Memory B cell (primary cell): ENCODE data around the gene AKAP8L.

Experiments
- ATAC-seq: fragments of 150-1000 bp; cut with Tn5 transposase; 2 replicates; pipeline ENCODE4 v1.10.0; 2021; ENCODE audit warnings: low read depth, mild to moderate bottlenecking, moderate library complexity
- DNase-seq, 2 donors: peaks; one replicate each; pipeline ENCODE4 v3.0.0; 2022; ENCODE audit warnings: low spot score in 2 of 2
- H3K27ac Mint-ChIP-seq: one replicate; pipeline ENCODE4 v1.8.0; 2022; ENCODE audit warnings: mild to moderate bottlenecking, moderate library complexity, mixed read lengths
- H3K27me3 Mint-ChIP-seq: one replicate; pipeline ENCODE4 v1.8.0; 2022; ENCODE audit warnings: mixed read lengths
- H3K36me3 Mint-ChIP-seq: one replicate; pipeline ENCODE4 v1.8.0; 2022; ENCODE audit warnings: mild to moderate bottlenecking, mixed read lengths
- H3K4me1 Mint-ChIP-seq: one replicate; pipeline ENCODE4 v1.8.0; 2022; ENCODE audit warnings: mixed read lengths
- H3K4me3 Mint-ChIP-seq: one replicate; pipeline ENCODE4 v1.8.0; 2022; ENCODE audit warnings: mild to moderate bottlenecking, moderate library complexity, mixed read lengths
- H3K9me3 Mint-ChIP-seq: one replicate; pipeline ENCODE4 v1.8.0; 2022; ENCODE audit warnings: mixed read lengths

AKAP8L gene

DNA sequence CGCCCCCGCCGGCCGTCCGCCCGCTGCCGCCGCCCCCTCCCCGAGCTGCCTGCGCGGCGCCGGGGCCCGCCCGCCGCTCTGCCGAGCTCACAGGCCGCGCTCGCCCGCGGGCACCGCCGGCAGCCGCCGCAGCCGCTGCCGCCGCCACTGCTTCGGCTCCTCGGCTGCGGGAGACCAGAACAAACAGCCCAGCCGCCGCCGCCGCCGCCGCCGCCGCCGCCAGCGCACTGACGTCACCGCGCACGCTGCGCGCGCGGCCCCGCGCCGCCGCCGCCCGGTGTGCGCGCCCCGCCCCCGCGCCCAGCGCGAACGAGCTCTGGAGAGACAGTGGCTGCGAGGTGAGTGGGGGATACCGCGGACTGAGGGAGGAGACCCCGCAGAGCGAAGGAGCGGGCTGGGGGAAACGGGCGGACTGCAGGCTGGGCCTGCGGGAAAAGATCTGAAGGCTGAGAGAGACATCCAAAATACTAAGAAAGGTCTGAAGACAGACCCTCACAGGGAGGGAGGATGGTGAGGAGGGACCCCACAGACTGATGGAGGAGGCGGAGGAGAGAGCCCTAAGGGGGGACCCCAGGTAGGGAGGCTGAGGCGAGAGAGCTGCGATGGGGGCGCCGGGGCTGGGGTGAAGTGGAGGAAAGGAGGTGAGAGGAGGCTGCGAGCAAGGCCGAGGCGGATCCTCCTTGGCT lies 86.3 kb downstream of the AKAP8L start, which contains the start of gene BRD4:
Gene BRD4, minus strand, starts transcription at position 229 of the 686 bp plus-strand sequence. CDS start 59,440 bp downstream, outside the sequence.
- Mint-ChIP-seq H3K9me3 (no peaks in the 10 kb centered on the region), H3K4me1 (peaks cover 26% of the 10 kb centered on the region), H3K27me3 (no peaks in the 10 kb centered on the region), H3K27ac (peak within 1 kb of the TSS; percentile 99), H3K36me3 (peaks cover 6% of the 10 kb centered on the region), H3K4me3 (peak within 1 kb of the TSS; percentile 98)
- DNase-seq, result peak; percentile 77 to 87
- peak; percentile 40 for ATAC-seq

DNA sequence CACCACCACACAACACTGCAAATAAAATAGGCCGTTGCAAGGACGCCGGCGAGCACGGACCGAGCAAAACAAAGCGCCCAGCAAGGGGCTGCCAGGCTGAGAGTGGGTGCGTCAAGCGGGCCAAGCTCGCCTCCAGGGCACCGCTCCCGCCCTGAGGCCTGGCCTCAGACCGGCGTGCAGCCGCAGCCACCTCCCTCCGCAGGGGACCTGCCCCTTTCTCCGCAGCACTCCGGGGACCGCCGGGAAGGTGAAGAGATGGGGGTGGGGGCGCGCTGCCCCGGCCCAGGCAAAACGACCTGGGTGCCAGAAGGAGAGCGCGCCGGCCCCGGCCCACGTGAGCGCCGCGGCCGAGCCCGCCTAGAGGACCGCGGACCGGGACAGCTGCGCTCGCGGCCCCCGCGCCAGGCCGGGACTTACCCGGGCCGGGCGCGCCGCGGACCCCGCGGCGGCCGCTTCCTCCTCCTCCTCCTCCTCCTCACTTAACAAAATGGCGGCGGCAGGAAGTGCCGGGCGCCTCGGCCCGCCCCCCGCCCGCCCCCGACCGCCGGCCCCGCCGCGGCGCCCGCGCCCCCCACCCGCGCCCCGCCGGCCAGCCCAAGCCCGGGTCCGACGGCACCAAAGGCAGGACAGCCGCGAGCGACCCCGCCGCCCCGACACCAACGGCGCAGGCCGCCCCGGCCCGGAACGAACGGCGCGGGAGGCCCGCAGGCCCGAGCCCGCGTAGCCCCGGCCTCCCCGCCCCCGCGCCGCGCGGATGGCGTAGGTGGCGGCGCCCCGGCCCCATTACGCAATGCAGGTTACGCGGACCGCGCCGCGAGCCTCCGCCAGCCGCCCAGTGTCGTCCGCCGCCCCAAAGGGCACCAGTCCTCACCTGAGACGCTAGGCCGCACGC lies 87.1 kb downstream of the AKAP8L start:
- peak; percentile 45 to 71 for DNase-seq

DNA sequence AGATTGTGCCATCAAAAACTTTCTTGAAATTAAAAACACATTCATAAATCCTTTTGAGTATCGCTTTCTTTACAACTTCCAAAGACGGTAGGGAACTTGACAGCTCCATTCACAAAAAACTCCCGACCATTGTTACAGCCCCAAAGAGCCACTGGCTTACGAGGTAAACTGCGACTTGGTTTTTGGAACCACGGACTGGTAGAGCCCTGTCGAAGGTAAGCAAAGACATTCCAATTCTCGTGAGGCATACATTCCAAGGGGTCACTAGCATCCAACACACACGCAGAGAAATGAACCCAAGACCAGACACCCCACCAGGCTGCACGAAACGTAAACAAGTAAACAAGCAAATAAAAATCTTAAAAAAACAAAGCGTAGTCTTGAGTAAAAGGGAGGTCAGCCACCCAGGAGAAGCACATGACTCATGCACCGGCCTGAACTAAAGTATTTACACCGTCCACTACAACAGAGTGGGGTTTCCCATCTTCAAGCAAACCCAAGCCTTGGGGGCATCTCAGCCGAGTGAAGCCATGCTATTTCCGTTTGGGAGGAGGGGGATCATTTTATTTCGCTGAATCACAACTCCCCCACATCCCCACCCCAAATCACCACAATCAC lies 87.9 kb downstream of the AKAP8L start:
- H3K36me3 Mint-ChIP-seq, result peaks cover 3% of the 10 kb centered on the region
- DNase-seq, result no peak
- H3K4me1 Mint-ChIP-seq, result peaks cover 37% of the 10 kb centered on the region
- ATAC-seq, result no peak
- peak overlapping the region; percentile 91 for H3K4me3 Mint-ChIP-seq
- no peaks in the 10 kb centered on the region for H3K9me3 Mint-ChIP-seq
- H3K27ac Mint-ChIP-seq, result peak overlapping the region; percentile 94
- H3K27me3 Mint-ChIP-seq, result no peaks in the 10 kb centered on the region

More for the DNA sequence above, 87.1 kb downstream of the AKAP8L start:
- Mint-ChIP-seq H3K27ac (peak overlapping the region; percentile 94), H3K9me3 (no peaks in the 10 kb centered on the region), H3K27me3 (no peaks in the 10 kb centered on the region), H3K4me3 (peak overlapping the region; percentile 91), H3K36me3 (peaks cover 6% of the 10 kb centered on the region), H3K4me1 (peaks cover 34% of the 10 kb centered on the region)
- peak; percentile 36 for ATAC-seq
